Measurements from ENCODE around the gene CDH12.

The CDH12 gene

DNA sequence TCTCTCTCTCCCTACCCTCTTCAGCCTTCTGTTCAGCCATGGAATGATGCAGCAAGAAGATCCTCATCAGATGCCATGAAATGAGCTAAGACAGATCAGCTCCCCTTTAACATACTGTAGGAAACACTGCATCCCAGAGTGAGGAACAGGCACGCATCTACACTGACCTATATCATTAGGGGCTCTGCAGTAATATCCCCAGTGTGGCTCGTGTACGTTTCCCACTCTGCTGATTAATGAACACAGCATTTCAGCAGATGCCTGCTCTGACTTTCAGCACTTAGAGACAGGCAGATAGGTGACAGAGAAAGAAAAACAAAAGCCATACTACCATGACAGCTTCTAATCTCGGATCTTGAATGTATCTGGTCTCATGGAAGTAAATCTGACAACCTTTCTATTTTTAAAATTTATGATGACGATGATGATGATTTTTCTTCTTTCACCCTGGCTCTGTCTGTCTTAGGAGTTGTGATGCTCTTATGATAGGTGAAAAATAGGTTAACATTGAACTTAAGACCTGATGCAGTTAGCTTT, 750.3 kb downstream of the CDH12 start:
- Histone ChIP-seq H3K4me1 (ENCODE audit: control insufficient read depth in 1 of 2, insufficient read depth in 2 of 2, low read length in 2 of 2) (no peaks in the 10 kb centered on the region), H2AK5ac (ENCODE audit: low read length) (no peak overlapping the region), H3K18ac (ENCODE audit: low read length) (no peak overlapping the region), H4K8ac (ENCODE audit: low read depth, low read length) (no peak overlapping the region), H2BK12ac (ENCODE audit: low read length) (no peak overlapping the region), H3K79me1 (ENCODE audit: low read length) (no peaks in the 10 kb centered on the region), H2AFZ (ENCODE audit: insufficient read depth, low read length, poor library complexity) (no peak overlapping the region), H3K23ac (ENCODE audit: low read length) (no peak overlapping the region), H3K27ac (ENCODE audit: low read depth, low read length) (no peak overlapping the region), H3K36me3 (ENCODE audit: control insufficient read depth in 1 of 2, insufficient read depth in 2 of 2, low read length in 2 of 2) (no peaks in the 10 kb centered on the region), H4K12ac (ENCODE audit: low read depth, low read length) (no peak overlapping the region), H3K79me2 (ENCODE audit: control insufficient read depth, insufficient read depth, low read length, poor library complexity) (no peaks in the 10 kb centered on the region), H3K27me3 (ENCODE audit: insufficient read depth, low read length) (no peaks in the 10 kb centered on the region), H3K4me2 (ENCODE audit: low read length) (no peak overlapping the region), H3K9ac (ENCODE audit: low read length) (no peak overlapping the region), H2BK5ac (ENCODE audit: low read depth, low read length, poor library complexity) (no peak overlapping the region), H4K91ac (ENCODE audit: low read depth, low read length) (no peak overlapping the region), H3K4ac (ENCODE audit: low read depth, low read length) (no peak overlapping the region), H3K9me3 (ENCODE audit: insufficient read depth, low read depth, low read length) (no peaks in the 10 kb centered on the region), H2BK120ac (ENCODE audit: insufficient read depth, low read length, poor library complexity) (no peak overlapping the region), H3K14ac (ENCODE audit: low read length) (no peak overlapping the region), H3K4me3 (ENCODE audit: low read depth, low read length) (no peak overlapping the region)
- WGBS (ENCODE audit: extremely low coverage, insufficient coverage, insufficient read length), result no CpG with 5 or more reads among the region's 5 CpGs
- no peak for DNase-seq

DNA sequence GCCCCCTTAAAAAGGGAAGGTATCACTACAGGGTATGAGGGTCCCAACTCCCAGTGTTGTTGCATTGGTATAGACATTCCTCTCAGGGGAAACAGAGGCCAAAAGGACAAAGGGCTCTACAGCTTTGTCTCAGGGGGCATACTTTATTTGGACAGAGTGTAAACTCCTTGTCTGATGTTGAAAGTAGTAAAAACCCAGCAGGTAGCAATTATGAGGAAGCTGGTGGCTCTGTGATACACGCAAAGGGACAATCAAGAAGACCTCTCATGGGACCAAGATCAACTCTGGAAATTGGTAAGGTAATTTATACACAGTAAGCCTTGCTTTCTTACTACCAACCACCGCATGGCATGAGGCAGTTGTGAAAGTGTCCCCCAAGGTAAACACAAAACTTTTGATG, 764.6 kb downstream of the CDH12 start:
- H2BK5ac ChIP-seq (ENCODE audit: low read depth, low read length, poor library complexity), result no peak overlapping the region
- H3K27ac ChIP-seq (ENCODE audit: low read depth, low read length), result no peak overlapping the region
- H2BK12ac ChIP-seq (ENCODE audit: low read length), result no peak overlapping the region
- H2AK5ac ChIP-seq (ENCODE audit: low read length), result no peak overlapping the region
- H4K91ac ChIP-seq (ENCODE audit: low read depth, low read length), result no peak overlapping the region
- no peak overlapping the region for H3K4me3 ChIP-seq (ENCODE audit: low read depth, low read length)
- H3K14ac ChIP-seq (ENCODE audit: low read length), result no peak overlapping the region
- no peaks in the 10 kb centered on the region for H3K4me1 ChIP-seq (ENCODE audit: control insufficient read depth in 1 of 2, insufficient read depth in 2 of 2, low read length in 2 of 2)
- DNase-seq, result no peak
- no peak overlapping the region for H3K4me2 ChIP-seq (ENCODE audit: low read length)
- no peaks in the 10 kb centered on the region for H3K79me1 ChIP-seq (ENCODE audit: low read length)
- no peaks in the 10 kb centered on the region for H3K27me3 ChIP-seq (ENCODE audit: insufficient read depth, low read length)
- H3K9ac ChIP-seq (ENCODE audit: low read length), result no peak overlapping the region
- no peak overlapping the region for H3K18ac ChIP-seq (ENCODE audit: low read length)
- no peaks in the 10 kb centered on the region for H3K79me2 ChIP-seq (ENCODE audit: control insufficient read depth, insufficient read depth, low read length, poor library complexity)
- H3K9me3 ChIP-seq (ENCODE audit: insufficient read depth, low read depth, low read length), result no peaks in the 10 kb centered on the region
- H3K4ac ChIP-seq (ENCODE audit: low read depth, low read length), result no peak overlapping the region
- no peak overlapping the region for H3K23ac ChIP-seq (ENCODE audit: low read length)
- no CpG with 5 or more reads among the region's 2 CpGs for WGBS (ENCODE audit: extremely low coverage, insufficient coverage, insufficient read length)
- no peak overlapping the region for H4K8ac ChIP-seq (ENCODE audit: low read depth, low read length)
- no peaks in the 10 kb centered on the region for H3K36me3 ChIP-seq (ENCODE audit: control insufficient read depth in 1 of 2, insufficient read depth in 2 of 2, low read length in 2 of 2)
- H4K12ac ChIP-seq (ENCODE audit: low read depth, low read length), result no peak overlapping the region
- H2BK120ac ChIP-seq (ENCODE audit: insufficient read depth, low read length, poor library complexity), result no peak overlapping the region
- H2AFZ ChIP-seq (ENCODE audit: insufficient read depth, low read length, poor library complexity), result no peak overlapping the region

DNA sequence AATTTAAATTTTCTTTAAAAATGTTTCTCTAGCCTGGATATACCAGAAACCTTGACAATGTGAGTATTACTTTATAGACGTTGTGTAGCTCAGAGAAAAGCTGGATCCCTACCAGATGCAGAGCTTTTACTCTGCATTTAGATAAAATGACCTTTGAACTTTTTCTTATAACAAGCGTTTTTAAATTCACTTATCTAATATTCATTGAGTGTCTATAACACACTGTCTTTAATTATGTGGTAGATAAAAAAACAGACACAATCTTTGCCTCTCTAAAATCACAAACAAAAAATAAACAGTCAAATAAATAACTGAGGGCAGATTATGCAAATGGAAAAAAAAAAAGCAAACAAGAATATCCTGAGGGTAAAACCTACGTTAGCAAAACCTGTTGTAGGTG, 773.6 kb downstream of the CDH12 start:
- Histone ChIP-seq H3K18ac (ENCODE audit: low read length) (no peak overlapping the region), H3K27ac (ENCODE audit: low read depth, low read length) (no peak overlapping the region), H2AFZ (ENCODE audit: insufficient read depth, low read length, poor library complexity) (no peak overlapping the region), H3K14ac (ENCODE audit: low read length) (no peak overlapping the region), H2BK12ac (ENCODE audit: low read length) (no peak overlapping the region), H3K4ac (ENCODE audit: low read depth, low read length) (no peak overlapping the region), H2AK5ac (ENCODE audit: low read length) (no peak overlapping the region), H2BK5ac (ENCODE audit: low read depth, low read length, poor library complexity) (no peak overlapping the region), H3K79me1 (ENCODE audit: low read length) (no peaks in the 10 kb centered on the region), H3K9me3 (ENCODE audit: insufficient read depth, low read depth, low read length) (no peaks in the 10 kb centered on the region), H3K36me3 (ENCODE audit: control insufficient read depth in 1 of 2, insufficient read depth in 2 of 2, low read length in 2 of 2) (no peaks in the 10 kb centered on the region), H3K4me1 (ENCODE audit: control insufficient read depth in 1 of 2, insufficient read depth in 2 of 2, low read length in 2 of 2) (no peaks in the 10 kb centered on the region), H4K8ac (ENCODE audit: low read depth, low read length) (no peak overlapping the region), H3K4me3 (ENCODE audit: low read depth, low read length) (no peak overlapping the region), H4K91ac (ENCODE audit: low read depth, low read length) (no peak overlapping the region), H3K27me3 (ENCODE audit: insufficient read depth, low read length) (no peaks in the 10 kb centered on the region), H3K9ac (ENCODE audit: low read length) (no peak overlapping the region), H3K4me2 (ENCODE audit: low read length) (no peak overlapping the region), H2BK120ac (ENCODE audit: insufficient read depth, low read length, poor library complexity) (no peak overlapping the region), H3K23ac (ENCODE audit: low read length) (no peak overlapping the region), H4K12ac (ENCODE audit: low read depth, low read length) (no peak overlapping the region), H3K79me2 (ENCODE audit: control insufficient read depth, insufficient read depth, low read length, poor library complexity) (no peaks in the 10 kb centered on the region)
- no CpG with 5 or more reads among the region's 3 CpGs for WGBS (ENCODE audit: extremely low coverage, insufficient coverage, insufficient read length)
- no peak for DNase-seq

DNA sequence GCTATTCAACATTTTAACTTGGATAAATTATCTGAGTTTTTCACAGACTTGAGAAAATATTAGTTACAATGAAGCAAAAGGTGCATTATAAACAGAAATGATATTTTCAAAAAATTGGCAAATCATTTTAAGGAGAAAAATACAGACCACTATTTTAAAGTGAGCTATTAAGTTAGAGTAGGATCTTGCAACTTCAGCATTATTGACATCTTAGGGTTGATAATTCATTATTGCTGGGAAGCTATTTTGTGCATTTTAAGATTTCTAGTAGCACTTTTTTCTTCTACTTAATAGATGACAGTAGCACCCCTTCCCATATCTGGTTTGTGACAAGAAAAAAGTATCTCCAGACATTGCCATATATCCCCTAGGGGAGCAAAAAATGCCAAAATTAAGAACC, 774.1 kb downstream of the CDH12 start:
- H4K8ac ChIP-seq (ENCODE audit: low read depth, low read length), result no peak overlapping the region
- H3K4me1 ChIP-seq (ENCODE audit: control insufficient read depth in 1 of 2, insufficient read depth in 2 of 2, low read length in 2 of 2), result no peaks in the 10 kb centered on the region
- H3K9ac ChIP-seq (ENCODE audit: low read length), result no peak overlapping the region
- no peak overlapping the region for H3K14ac ChIP-seq (ENCODE audit: low read length)
- no peak overlapping the region for H3K4me2 ChIP-seq (ENCODE audit: low read length)
- no peak overlapping the region for H3K27ac ChIP-seq (ENCODE audit: low read depth, low read length)
- no peak overlapping the region for H2BK5ac ChIP-seq (ENCODE audit: low read depth, low read length, poor library complexity)
- no peak overlapping the region for H4K91ac ChIP-seq (ENCODE audit: low read depth, low read length)
- no peak overlapping the region for H2BK12ac ChIP-seq (ENCODE audit: low read length)
- H3K18ac ChIP-seq (ENCODE audit: low read length), result no peak overlapping the region
- H4K12ac ChIP-seq (ENCODE audit: low read depth, low read length), result no peak overlapping the region
- no peaks in the 10 kb centered on the region for H3K9me3 ChIP-seq (ENCODE audit: insufficient read depth, low read depth, low read length)
- no peak overlapping the region for H3K23ac ChIP-seq (ENCODE audit: low read length)
- no peak overlapping the region for H2AK5ac ChIP-seq (ENCODE audit: low read length)
- DNase-seq, result no peak
- no peak overlapping the region for H3K4ac ChIP-seq (ENCODE audit: low read depth, low read length)
- no peaks in the 10 kb centered on the region for H3K79me2 ChIP-seq (ENCODE audit: control insufficient read depth, insufficient read depth, low read length, poor library complexity)
- H3K36me3 ChIP-seq (ENCODE audit: control insufficient read depth in 1 of 2, insufficient read depth in 2 of 2, low read length in 2 of 2), result no peaks in the 10 kb centered on the region
- no peaks in the 10 kb centered on the region for H3K79me1 ChIP-seq (ENCODE audit: low read length)
- no peak overlapping the region for H2AFZ ChIP-seq (ENCODE audit: insufficient read depth, low read length, poor library complexity)
- H3K4me3 ChIP-seq (ENCODE audit: low read depth, low read length), result no peak overlapping the region
- H3K27me3 ChIP-seq (ENCODE audit: insufficient read depth, low read length), result no peaks in the 10 kb centered on the region
- H2BK120ac ChIP-seq (ENCODE audit: insufficient read depth, low read length, poor library complexity), result no peak overlapping the region

All from trophoblast cell (in vitro differentiated cells and primary cell).